ENCODE data around the gene CASZ1. TPM values are rescaled to one million over a fixed set of nuclear protein-coding genes. Genes with fewer than 3 reads are reported as not detected.
A peak's percentile ranks its signal among the peaks of the same experiment; 100 is the strongest.

The CASZ1 gene
- total RNA-seq, 1 experiment from 2014 or later = 27.8 TPM

GRCh38 chr1:10599194-10599861 is 197.1 kb downstream of the CASZ1 start:
- ChIA-PET CTCF (no interaction called here), POLR2A (no interaction called here)
- Histone ChIP-seq H3K9me3 (ENCODE audit: control insufficient read depth, insufficient read depth, low read depth, low read length) (no peaks in the 10 kb centered on the region), H3K4me3 (ENCODE audit: low read depth in 2 of 2, low read length in 2 of 2) (no peak overlapping the region), H3K4me1 (ENCODE audit: control insufficient read depth, insufficient read depth, low read length) (peaks cover 9% of the 10 kb centered on the region), H3K27me3 (ENCODE audit: control insufficient read depth, insufficient read depth, low read length) (no peaks in the 10 kb centered on the region), H3K36me3 (ENCODE audit: control insufficient read depth, insufficient read depth, low read length) (no peaks in the 10 kb centered on the region), H3K27ac (ENCODE audit: low read length) (no peak overlapping the region)
- DNase-seq (ENCODE audit: low read depth, low spot score) (peak; percentile 42), ATAC-seq (peak; percentile 75)
- TF ChIP-seq POLR2AphosphoS5 (IDR thresholded peaks at IDR 0.05; ENCODE audit: low read depth, low read length) (no peak), TCF7L2 (IDR thresholded peaks at IDR 0.05; ENCODE audit: low read depth, low read length) (no peak), SIN3A (IDR thresholded peaks at IDR 0.05; ENCODE audit: borderline replicate concordance, insufficient read depth, low read depth, low read length) (no peak), REST (IDR thresholded peaks at IDR 0.05; ENCODE audit: insufficient read depth in 1 of 2, low read depth in 2 of 2, low read length in 1 of 2) (no peak)
- TF ChIP-seq, protein P1, sequence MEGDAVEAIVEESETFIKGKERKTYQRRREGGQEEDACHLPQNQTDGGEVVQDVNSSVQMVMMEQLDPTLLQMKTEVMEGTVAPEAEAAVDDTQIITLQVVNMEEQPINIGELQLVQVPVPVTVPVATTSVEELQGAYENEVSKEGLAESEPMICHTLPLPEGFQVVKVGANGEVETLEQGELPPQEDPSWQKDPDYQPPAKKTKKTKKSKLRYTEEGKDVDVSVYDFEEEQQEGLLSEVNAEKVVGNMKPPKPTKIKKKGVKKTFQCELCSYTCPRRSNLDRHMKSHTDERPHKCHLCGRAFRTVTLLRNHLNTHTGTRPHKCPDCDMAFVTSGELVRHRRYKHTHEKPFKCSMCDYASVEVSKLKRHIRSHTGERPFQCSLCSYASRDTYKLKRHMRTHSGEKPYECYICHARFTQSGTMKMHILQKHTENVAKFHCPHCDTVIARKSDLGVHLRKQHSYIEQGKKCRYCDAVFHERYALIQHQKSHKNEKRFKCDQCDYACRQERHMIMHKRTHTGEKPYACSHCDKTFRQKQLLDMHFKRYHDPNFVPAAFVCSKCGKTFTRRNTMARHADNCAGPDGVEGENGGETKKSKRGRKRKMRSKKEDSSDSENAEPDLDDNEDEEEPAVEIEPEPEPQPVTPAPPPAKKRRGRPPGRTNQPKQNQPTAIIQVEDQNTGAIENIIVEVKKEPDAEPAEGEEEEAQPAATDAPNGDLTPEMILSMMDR (IDR thresholded peaks at IDR 0.05) = no peak
- BruUV-seq (replicated peaks) = no TSS peak
- in situ Hi-C loops (cut with HindIII; ENCODE audit: low pct_unique_long_range_greater_than_20kb, low sequenced_read_pairs) = no loop called here
- intact Hi-C loops (cut with micrococcal nuclease; ENCODE audit: unreplicated experiment) = no loop called here

- TF ChIP-seq TCF7L2 (IDR thresholded peaks at IDR 0.05; ENCODE audit: low read depth, low read length) (no peak), SIN3A (IDR thresholded peaks at IDR 0.05; ENCODE audit: borderline replicate concordance, insufficient read depth, low read depth, low read length) (no peak), REST (IDR thresholded peaks at IDR 0.05; ENCODE audit: insufficient read depth in 1 of 2, low read depth in 2 of 2, low read length in 1 of 2) (no peak), POLR2AphosphoS5 (IDR thresholded peaks at IDR 0.05; ENCODE audit: low read depth, low read length) (no peak)
- TF ChIP-seq, protein P1 (IDR thresholded peaks at IDR 0.05) = no peak
- no TSS peak for BruUV-seq (replicated peaks)
- DNase-seq (ENCODE audit: low read depth, low spot score) (no peak), ATAC-seq (no peak)
- Histone ChIP-seq H3K27me3 (ENCODE audit: control insufficient read depth, insufficient read depth, low read length) (no peaks in the 10 kb centered on the region), H3K4me3 (ENCODE audit: low read depth in 2 of 2, low read length in 2 of 2) (no peak overlapping the region), H3K9me3 (ENCODE audit: control insufficient read depth, insufficient read depth, low read depth, low read length) (no peaks in the 10 kb centered on the region), H3K27ac (ENCODE audit: low read length) (no peak overlapping the region), H3K36me3 (ENCODE audit: control insufficient read depth, insufficient read depth, low read length) (no peaks in the 10 kb centered on the region), H3K4me1 (ENCODE audit: control insufficient read depth, insufficient read depth, low read length) (peaks cover 9% of the 10 kb centered on the region)
- in situ Hi-C loops (cut with HindIII; ENCODE audit: low pct_unique_long_range_greater_than_20kb, low sequenced_read_pairs) (no loop called here), intact Hi-C loops (cut with micrococcal nuclease; ENCODE audit: unreplicated experiment) (no loop called here)
- ChIA-PET POLR2A (no interaction called here), CTCF (no interaction called here)
These were observed 198.1 kb downstream of the CASZ1 start for GRCh38 chr1:10598389-10598702.

Data from Panc1 (cell line).